Measurements from ENCODE around the gene HOXD13.

HOXD13 gene

DNA sequence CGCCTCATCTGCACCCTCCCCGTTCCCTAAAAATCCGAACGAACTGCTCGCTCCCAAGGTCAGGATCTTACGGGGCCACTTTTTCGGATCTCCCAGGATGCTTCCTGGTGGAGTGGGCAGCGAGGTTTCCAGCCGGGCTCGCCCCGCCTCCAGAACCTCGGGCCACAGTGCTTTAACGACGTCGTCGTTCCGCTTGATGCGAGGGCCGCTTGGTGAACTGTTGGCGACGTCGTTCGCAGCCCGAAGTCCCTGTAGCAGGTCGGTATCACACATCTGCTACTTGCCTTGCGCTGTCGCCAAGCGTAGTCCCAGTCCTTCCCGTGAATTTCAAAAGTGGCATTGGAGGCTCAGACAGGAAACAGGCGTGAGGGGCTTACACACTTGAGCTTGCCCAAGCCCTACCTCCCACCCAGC lies 24.1 kb upstream of the HOXD13 start:
- no peak for DNase-seq (ENCODE audit: extremely low read depth, insufficient read length)
- no peaks in the 10 kb centered on the region for H3K36me3 ChIP-seq (ENCODE audit: control insufficient read depth, insufficient read depth, low read length)
- no peak overlapping the region for H3K4me3 ChIP-seq (replicated peaks; ENCODE audit: low read depth, low read length)
- peaks cover 4% of the 10 kb centered on the region for H3K27me3 ChIP-seq (replicated peaks; ENCODE audit: control insufficient read depth, insufficient read depth, low read length)
- TF ChIP-seq, protein P1, sequence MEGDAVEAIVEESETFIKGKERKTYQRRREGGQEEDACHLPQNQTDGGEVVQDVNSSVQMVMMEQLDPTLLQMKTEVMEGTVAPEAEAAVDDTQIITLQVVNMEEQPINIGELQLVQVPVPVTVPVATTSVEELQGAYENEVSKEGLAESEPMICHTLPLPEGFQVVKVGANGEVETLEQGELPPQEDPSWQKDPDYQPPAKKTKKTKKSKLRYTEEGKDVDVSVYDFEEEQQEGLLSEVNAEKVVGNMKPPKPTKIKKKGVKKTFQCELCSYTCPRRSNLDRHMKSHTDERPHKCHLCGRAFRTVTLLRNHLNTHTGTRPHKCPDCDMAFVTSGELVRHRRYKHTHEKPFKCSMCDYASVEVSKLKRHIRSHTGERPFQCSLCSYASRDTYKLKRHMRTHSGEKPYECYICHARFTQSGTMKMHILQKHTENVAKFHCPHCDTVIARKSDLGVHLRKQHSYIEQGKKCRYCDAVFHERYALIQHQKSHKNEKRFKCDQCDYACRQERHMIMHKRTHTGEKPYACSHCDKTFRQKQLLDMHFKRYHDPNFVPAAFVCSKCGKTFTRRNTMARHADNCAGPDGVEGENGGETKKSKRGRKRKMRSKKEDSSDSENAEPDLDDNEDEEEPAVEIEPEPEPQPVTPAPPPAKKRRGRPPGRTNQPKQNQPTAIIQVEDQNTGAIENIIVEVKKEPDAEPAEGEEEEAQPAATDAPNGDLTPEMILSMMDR (IDR thresholded peaks at IDR 0.05; ENCODE audit: insufficient read depth, low read length, poor library complexity, severe bottlenecking), result no peak

DNA sequence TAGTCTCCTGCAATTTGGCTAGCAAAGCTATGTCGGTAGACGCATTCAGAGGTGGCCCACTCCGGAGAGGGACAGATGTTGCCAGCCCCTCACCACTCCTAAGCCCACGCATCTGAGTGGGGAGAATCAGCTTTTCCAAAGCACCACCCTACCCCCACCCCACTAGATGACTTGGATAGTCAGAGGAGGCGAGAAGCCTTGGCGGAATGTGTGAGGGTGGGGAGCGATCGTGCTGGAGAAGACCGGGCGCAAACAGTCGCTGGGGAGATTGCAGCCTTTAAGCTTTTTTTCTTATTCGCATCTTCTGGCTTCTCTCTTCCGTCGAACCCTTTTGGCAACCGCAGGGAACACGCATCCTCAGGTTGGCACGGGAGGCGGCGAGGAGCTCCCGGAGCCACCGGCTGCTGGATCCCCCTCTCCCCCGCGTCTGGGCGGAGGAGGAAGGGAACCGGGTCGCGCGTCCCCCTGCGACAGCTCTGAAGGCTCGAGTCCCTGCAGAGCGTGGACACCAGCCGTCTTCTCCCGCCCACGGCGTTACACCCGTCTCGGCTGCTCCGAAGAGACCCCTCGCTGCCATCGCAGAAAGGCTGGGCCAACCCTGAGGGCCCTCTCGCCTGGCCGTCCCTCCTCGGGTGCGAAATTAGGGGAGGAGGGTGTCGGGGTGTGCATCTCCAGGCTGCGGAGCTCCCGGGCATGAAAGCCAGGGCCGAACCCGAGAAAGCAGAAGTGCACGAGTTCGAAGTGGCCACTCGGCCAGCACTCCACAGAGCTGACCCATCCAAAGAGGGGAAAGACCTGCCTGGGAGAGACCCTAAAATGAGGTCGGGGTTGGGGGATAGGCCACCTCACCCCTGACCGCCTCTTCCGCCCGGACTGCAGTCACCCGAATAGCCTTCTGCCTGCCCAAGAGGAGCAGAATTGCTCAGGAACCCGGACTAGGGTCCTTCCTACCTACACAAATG lies 20.9 kb upstream of the HOXD13 start:
- H3K4me3 ChIP-seq (replicated peaks; ENCODE audit: low read depth, low read length), result no peak overlapping the region
- no peak for DNase-seq (ENCODE audit: extremely low read depth, insufficient read length)
- H3K36me3 ChIP-seq (ENCODE audit: control insufficient read depth, insufficient read depth, low read length), result no peaks in the 10 kb centered on the region
- peaks cover 6% of the 10 kb centered on the region for H3K27me3 ChIP-seq (replicated peaks; ENCODE audit: control insufficient read depth, insufficient read depth, low read length)
- TF ChIP-seq, protein P1 (IDR thresholded peaks at IDR 0.05; ENCODE audit: insufficient read depth, low read length, poor library complexity, severe bottlenecking), result no peak

DNA sequence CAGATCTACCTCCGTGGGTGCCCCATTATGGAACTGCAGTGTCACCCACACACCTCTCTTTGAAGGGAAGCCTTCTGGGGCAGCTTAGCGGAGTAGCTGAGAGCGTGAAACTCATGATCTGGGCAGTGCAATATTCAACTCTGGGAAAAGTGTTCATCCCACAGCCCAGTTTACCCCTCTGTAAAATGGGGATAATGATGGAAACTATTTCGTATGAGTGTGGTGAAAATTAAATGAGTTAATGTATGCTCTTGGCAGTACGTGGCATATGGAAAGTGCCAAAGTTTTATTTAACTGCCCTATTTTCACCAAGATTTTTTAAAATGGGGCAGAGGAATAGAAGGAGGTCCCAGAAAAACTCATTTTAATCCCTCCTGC lies 20.2 kb upstream of the HOXD13 start:
- Histone ChIP-seq H3K27me3 (replicated peaks; ENCODE audit: control insufficient read depth, insufficient read depth, low read length) (peaks cover 6% of the 10 kb centered on the region), H3K36me3 (ENCODE audit: control insufficient read depth, insufficient read depth, low read length) (no peaks in the 10 kb centered on the region), H3K4me3 (replicated peaks; ENCODE audit: low read depth, low read length) (no peak overlapping the region)
- no peak for DNase-seq (ENCODE audit: extremely low read depth, insufficient read length)
- TF ChIP-seq, protein P1 (IDR thresholded peaks at IDR 0.05; ENCODE audit: insufficient read depth, low read length, poor library complexity, severe bottlenecking), result no peak

DNA sequence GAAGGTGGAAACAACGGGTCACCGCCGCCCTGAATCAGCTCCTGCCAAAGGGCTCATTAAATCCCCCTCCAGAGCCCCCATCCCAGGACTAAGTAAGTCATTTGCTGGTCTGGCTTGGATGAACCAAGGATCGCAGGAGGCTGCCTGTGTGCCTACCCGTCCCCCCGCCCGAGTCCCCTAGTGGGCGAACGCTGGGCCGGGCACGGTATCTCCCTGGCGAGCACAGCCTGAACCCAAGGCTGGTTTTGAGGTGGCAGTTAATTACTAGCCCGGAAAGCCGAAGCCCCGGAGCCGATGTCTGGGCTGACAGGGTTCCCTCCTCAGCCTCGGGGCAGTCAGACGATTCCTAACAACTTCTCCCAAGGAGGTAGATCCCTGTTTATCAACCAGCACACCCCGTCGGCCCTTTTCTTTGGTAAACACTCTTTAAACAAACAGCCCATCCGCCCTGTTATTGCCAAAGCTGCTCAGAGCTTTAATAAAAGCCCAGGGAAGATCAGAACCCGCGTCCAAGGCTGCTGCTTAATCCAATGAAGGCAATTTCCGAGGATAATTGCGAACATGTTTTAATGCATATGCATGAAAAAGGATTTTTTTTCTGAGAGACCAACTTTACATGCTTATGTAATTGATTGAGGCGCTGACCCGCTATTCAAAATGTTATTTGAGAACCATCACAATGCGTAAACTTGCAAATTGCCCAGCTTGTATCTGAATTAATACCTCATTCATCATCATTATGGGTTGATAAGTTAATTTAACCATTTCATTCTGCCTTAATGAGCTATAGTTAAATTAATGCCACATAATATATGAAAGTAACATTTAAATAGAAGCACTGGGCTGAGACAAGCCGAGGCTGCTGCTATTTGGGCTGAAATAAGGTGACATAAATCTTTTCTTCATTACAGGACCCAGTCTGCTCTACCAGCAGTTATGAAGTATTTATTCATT lies 19.3 kb upstream of the HOXD13 start:
- H3K27me3 ChIP-seq (replicated peaks; ENCODE audit: control insufficient read depth, insufficient read depth, low read length), result peaks cover 6% of the 10 kb centered on the region
- DNase-seq (ENCODE audit: extremely low read depth, insufficient read length), result no peak

DNA sequence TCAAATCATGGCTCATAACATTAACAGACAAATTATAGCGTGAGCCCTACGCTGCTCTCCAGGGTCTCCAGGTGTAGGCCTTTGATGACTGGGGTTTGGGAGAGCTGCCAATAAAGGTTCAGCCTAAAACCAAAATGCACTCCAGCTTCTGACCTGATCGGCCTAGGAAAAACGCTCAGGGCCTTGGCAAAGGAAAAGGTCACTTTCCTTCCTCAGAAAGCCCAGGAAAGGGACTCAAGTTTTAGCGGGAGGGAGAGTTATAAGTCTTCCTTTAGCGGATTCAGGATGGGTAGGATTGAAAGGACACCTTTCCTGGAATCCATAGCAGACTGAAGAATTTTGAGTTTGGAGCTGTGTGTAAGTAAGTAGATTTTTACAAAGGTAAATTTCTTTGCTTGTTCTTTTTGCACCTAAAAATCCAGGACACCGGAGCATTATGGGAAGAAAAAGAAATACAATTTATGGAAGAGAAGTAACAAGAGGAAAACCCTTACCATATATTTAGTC lies 17.5 kb upstream of the HOXD13 start:
- Histone ChIP-seq H3K27me3 (replicated peaks; ENCODE audit: control insufficient read depth, insufficient read depth, low read length) (peaks cover 5% of the 10 kb centered on the region; the same call in 1 of the 2 replicates), H3K4me3 (replicated peaks; ENCODE audit: low read depth, low read length) (no peak overlapping the region), H3K36me3 (ENCODE audit: control insufficient read depth, insufficient read depth, low read length) (no peaks in the 10 kb centered on the region)
- TF ChIP-seq, protein P1 (IDR thresholded peaks at IDR 0.05; ENCODE audit: insufficient read depth, low read length, poor library complexity, severe bottlenecking), result no peak
- DNase-seq (ENCODE audit: extremely low read depth, insufficient read length), result no peak

More for the DNA sequence above, 19.3 kb upstream of the HOXD13 start:
- Histone ChIP-seq H3K36me3 (ENCODE audit: control insufficient read depth, insufficient read depth, low read length) (no peaks in the 10 kb centered on the region), H3K4me3 (replicated peaks; ENCODE audit: low read depth, low read length) (no peak overlapping the region)
- TF ChIP-seq, protein P1 (IDR thresholded peaks at IDR 0.05; ENCODE audit: insufficient read depth, low read length, poor library complexity, severe bottlenecking), result no peak

Measured in GM06990 (cell line).